ENCODE results near the gene KNDC1. TPM values are rescaled to one million over a fixed set of nuclear protein-coding genes. Genes with fewer than 3 reads are reported as not detected.
A peak's percentile ranks its signal among the peaks of the same experiment; 100 is the strongest.

The KNDC1 gene
- total RNA-seq, 3 donors from 2014 or later = 0.98 to 2.3 TPM; not detected in 1

GRCh38 chr10:133156674-133157579 is 3.1 kb upstream of the KNDC1 start:
- DNase-seq (ENCODE audit: low spot score in 2 of 2) = peak; percentile 14 to 43
- TF ChIP-seq POLR2A (IDR thresholded peaks at IDR 0.05) (no peak), CTCF (IDR thresholded peaks at IDR 0.05) (no peak)
- Histone ChIP-seq H3K4me1 (peaks cover 4 to 9% of the 10 kb centered on the region in 2 donors), H3K4me3 (no peak overlapping the region), H3K9me3 (no peaks in the 10 kb centered on the region), H3K27me3 (peaks cover 5 to 15% of the 10 kb centered on the region in 2 donors), H3K27ac (no peak overlapping the region), H3K36me3 (no peaks in the 10 kb centered on the region)
- intact Hi-C loops (cut with DNase I; ENCODE audit: low total_unique reads) = no loop called here

- Histone ChIP-seq H3K9me3 (no peaks in the 10 kb centered on the region), H3K36me3 (no peaks in the 10 kb centered on the region), H3K27me3 (peaks cover 5 to 15% of the 10 kb centered on the region in 2 donors), H3K27ac (no peak overlapping the region), H3K4me3 (no peak overlapping the region), H3K4me1 (peaks cover 4 to 16% of the 10 kb centered on the region in 2 donors)
- peak; percentile 13 to 45 for DNase-seq (ENCODE audit: low spot score in 2 of 2)
- intact Hi-C loops (cut with DNase I; ENCODE audit: low total_unique reads) = no loop called here
- TF ChIP-seq POLR2AphosphoS5 (IDR thresholded peaks at IDR 0.05) = no peak
- TF ChIP-seq CTCF (IDR thresholded peaks at IDR 0.05) = no peak
- no peak for TF ChIP-seq POLR2A (IDR thresholded peaks at IDR 0.05)
These were observed 2.2 kb upstream of the KNDC1 start for GRCh38 chr10:133157662-133158436.

- no peaks in the 10 kb centered on the region for H3K9me3 ChIP-seq
- DNase-seq (ENCODE audit: low spot score in 2 of 2) = peak in 1 of 2 donors; percentile 33
- H3K4me3 ChIP-seq = no peak overlapping the region
- H3K36me3 ChIP-seq = no peaks in the 10 kb centered on the region
- no peak for TF ChIP-seq CTCF (IDR thresholded peaks at IDR 0.05)
- no peak for TF ChIP-seq POLR2A (IDR thresholded peaks at IDR 0.05)
- TF ChIP-seq POLR2AphosphoS5 (IDR thresholded peaks at IDR 0.05) = no peak
- no peak overlapping the region for H3K27ac ChIP-seq
- intact Hi-C loops (cut with DNase I; ENCODE audit: low total_unique reads) = no loop called here
- peaks cover 5 to 15% of the 10 kb centered on the region in 2 donors for H3K27me3 ChIP-seq
- peaks cover 4 to 16% of the 10 kb centered on the region in 2 donors for H3K4me1 ChIP-seq
These were observed 1.6 kb upstream of the KNDC1 start for GRCh38 chr10:133158437-133158755.

GRCh38 chr10:133158756-133159610 is 1.0 kb upstream of the KNDC1 start:
- intact Hi-C loops (cut with DNase I; ENCODE audit: low total_unique reads) = no loop called here
- Histone ChIP-seq H3K4me1 (peaks cover 4 to 16% of the 10 kb centered on the region in 2 donors), H3K27ac (no peak overlapping the region), H3K4me3 (peak overlapping the region in 1 of 3 donors; percentile 80), H3K27me3 (peaks cover 5 to 15% of the 10 kb centered on the region in 2 donors), H3K36me3 (no peaks in the 10 kb centered on the region), H3K9me3 (no peaks in the 10 kb centered on the region)
- TF ChIP-seq POLR2A (IDR thresholded peaks at IDR 0.05) = no peak
- no peak for TF ChIP-seq POLR2AphosphoS5 (IDR thresholded peaks at IDR 0.05)
- TF ChIP-seq CTCF (IDR thresholded peaks at IDR 0.05) = no peak
- DNase-seq (ENCODE audit: low spot score in 2 of 2) = peak in 1 of 2 donors; percentile 50
